GM13977 (cell line): Measurements from ENCODE around the gene INTS7.

Source experiments
- DNase-seq: peaks from one replicate; pipeline ENCODE4 v3.0.0; 2012; ENCODE audit warnings: low spot score
- CTCF ChIP-seq: IDR thresholded peaks from 2 replicates; pipeline ENCODE4 v1.5.1; 2012; ENCODE audit warnings: mild to moderate bottlenecking, control low read depth; ENCODE audit not compliant: insufficient read depth; ENCODE audit errors: extremely low read depth, missing control alignments
- in situ Hi-C: fragments of 300-500 bp; cut with MboI; formaldehyde crosslinking; loops from one replicate; pipeline ENCODE4 v1.12.0; 2022; ENCODE audit warnings: low sequenced_read_pairs, low pct_unique_long_range_greater_than_20kb, mixed read lengths, inconsistent platforms; ENCODE audit not compliant: unreplicated experiment

The INTS7 gene

GRCh38 chr1:212055333-212055732 is 20.0 kb upstream of the INTS7 start:
- TF ChIP-seq CTCF = no peak
- in situ Hi-C loops = no loop called here
- DNase-seq = no peak

- no peak for DNase-seq
- in situ Hi-C loops = no loop called here
- TF ChIP-seq CTCF = no peak
Measured at GRCh38 chr1:212053993-212054392, 18.6 kb upstream of the INTS7 start.

- in situ Hi-C loops = no loop called here
- no peak for TF ChIP-seq CTCF
- no peak for DNase-seq
Measured at GRCh38 chr1:212045981-212046380, 10.6 kb upstream of the INTS7 start.

GRCh38 chr1:212044851-212045250 is 9.5 kb upstream of the INTS7 start:
- DNase-seq = no peak
- in situ Hi-C loops = no loop called here
- no peak for TF ChIP-seq CTCF

- DNase-seq = no peak
- in situ Hi-C loops = no loop called here
- no peak for TF ChIP-seq CTCF
Measured at GRCh38 chr1:212042436-212042835, 7.1 kb upstream of the INTS7 start.

GRCh38 chr1:212040629-212041412 is 5.5 kb upstream of the INTS7 start:
- TF ChIP-seq CTCF = no peak
- DNase-seq = no peak
- in situ Hi-C loops = no loop called here
